GM12891 (cell line): ENCODE data around the gene CPNE8.

Experiments
- POLR2A ChIP-seq: IDR thresholded peaks from 2 replicates; pipeline ENCODE4 v1.6.1; 2011; ENCODE audit warnings: low read depth, low read length, control low read depth
- POLR2AphosphoS5 ChIP-seq: IDR thresholded peaks from 2 replicates; pipeline ENCODE4 v1.6.1; 2011; ENCODE audit warnings: low read depth, low read length, control low read depth
- POU2F2 ChIP-seq: IDR thresholded peaks from 2 replicates; pipeline ENCODE4 v1.6.1; 2011; ENCODE audit warnings: low read depth, mild to moderate bottlenecking, control low read depth, low read length, moderate library complexity

DNA sequence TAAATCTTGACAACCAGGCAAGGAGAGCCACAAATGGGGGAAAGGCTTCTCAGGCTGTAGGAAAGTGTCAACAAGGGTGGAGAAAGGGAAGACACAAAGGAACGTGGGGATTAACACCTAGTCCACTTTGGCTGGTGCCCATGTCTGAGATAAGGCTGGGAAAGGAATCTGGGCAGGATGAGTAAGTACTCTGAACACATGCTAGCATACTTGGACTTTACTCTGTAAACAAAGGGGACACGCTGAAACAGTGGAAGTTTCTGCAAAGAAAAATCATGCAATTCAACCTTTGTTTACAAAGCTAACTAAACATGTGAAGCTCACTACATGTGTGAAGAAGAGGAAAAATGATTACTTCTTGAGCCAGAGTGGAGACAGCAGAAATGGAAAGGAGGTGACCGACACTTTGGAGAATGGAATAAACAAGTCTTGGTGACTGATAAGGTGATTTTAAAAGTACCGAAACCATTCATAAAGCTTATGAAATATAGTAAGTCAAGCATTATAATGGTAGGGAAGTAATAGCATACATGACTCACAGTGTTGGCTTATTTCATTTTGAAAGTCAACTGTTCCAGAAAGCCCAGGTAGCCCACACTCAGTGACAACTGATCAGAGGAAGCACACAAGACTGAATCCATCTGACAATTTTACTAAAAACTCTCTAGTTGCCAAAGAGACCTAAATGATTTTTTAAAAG is 13.2 kb downstream of the CPNE8 start:
- TF ChIP-seq POLR2A (no peak), POLR2AphosphoS5 (no peak), POU2F2 (no peak)
